ENCODE measurements around the gene AOPEP.

The AOPEP gene

DNA sequence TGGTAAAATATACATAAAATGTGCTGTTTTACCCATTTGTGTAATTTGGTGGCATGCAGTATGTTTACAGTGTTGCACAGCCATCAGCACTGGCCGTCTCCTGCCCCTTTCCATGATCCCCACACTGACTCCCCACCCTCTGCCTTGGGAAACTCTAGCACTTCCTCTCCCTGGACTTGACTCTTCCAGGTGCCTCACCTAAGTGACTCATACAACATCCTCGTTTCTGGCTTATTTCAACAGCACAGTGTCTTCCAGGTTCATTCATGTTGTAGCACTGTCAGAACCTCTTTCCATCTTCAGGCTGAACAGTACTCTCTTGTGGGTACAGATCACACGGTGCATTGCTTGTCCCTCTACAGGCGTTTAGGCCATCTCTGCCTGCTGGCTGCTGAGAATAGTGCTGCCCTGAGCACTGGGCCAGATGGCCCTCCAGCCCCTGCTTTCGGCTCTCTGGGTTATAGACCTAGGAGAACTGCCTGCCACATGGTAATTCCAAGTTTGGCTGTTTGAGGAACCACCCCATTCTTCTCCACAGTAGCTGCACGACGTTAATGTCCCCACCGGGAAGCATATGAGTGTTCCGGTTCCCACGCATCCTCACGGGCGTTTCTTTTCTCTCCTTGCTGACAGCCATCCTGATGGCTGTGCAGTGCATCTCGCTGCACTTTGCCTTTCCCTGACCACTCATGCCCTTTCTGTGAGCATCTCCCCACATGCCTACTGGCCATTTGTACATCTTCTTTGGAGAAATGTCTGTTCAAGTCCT is 379.2 kb downstream of the AOPEP start:
- DNase-seq, result no peak

GRCh38 chr9:95107001-95107749 is 380.7 kb downstream of the AOPEP start:
- DNase-seq, result no peak

DNA sequence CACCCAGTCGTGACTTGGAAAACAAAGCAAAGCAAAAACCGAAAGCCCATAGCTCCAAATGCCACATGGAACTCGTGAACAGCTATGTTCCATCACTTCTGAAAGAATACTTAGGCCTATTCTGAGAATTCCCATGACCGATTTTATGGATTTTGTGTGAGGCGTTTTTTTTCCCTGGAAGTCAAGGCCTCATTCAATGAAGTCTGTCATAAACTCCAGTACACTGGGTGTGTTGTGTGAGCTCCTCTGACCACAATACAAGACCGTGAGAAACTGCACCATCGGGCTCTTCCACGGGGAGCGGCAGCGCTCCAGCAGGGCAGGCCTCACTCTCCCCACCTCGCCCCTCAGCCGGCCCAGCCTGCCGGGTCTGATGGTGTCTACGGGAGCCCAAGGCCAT is 381.5 kb downstream of the AOPEP start:
- DNase-seq, result no peak

DNA sequence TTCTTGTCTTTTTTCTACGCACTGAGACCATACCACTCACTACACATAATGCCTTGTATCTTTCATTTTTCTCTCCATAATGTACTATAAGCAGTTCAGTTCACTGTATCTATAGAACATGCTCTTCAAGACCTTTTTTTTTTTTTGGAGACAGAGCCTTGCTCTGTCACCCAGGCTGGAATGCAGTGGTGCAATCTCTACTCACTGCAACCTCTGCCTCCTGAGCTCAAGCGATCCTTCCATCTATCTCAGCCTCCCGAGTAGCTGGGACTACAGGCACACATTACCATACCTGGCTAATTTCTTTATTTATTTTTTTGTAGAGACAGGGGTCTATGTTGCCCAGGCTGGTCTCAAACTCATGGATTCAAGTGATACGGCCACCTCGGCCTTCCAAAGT is 382.3 kb downstream of the AOPEP start:
- DNase-seq, result no peak

DNA sequence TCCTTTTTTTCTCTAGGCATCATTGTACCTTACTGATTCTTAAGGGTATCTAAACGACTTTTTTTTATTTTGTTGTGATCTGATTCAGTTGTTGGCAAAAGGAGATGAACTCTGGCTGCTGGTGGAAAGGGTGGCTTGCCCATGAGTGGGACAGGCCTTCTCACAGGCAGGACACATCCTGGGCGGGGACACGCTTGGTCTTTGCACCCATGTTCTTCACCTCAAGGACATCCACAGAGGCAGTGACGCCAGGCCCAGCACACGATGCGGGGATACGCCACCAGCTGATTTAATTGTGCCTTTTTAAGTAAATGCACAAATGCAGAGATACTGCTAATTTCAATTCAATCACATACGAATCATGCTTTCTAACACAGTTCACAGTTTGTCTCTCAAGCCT is 383.0 kb downstream of the AOPEP start:
- no peak for DNase-seq

- DNase-seq, result no peak
Observed at GRCh38 chr9:95110921-95111525, 384.5 kb downstream of the AOPEP start.

GRCh38 chr9:95111716-95112115 is 385.2 kb downstream of the AOPEP start:
- no peak for DNase-seq

GRCh38 chr9:95112436-95113280 is 386.2 kb downstream of the AOPEP start:
- DNase-seq, result no peak

DNA sequence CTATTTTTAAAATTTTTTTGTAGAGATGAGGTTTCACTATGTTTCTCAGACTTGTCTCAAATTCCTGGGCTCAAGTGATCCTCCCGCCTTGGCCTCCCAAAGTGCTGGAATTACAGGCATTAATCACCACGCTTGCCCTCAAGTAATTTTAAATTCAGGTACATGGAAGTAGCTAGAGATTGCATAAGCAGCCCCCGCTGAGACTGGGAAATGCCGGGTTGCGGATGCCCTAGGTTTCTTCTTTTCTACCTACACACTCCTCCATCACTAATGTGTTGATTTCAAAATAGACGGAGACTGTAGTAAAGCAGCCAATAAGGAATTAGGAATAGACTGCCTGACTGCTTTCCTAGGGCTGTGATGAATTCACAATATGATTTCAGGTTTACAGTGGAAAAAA is 388.6 kb downstream of the AOPEP start:
- DNase-seq, result no peak

DNA sequence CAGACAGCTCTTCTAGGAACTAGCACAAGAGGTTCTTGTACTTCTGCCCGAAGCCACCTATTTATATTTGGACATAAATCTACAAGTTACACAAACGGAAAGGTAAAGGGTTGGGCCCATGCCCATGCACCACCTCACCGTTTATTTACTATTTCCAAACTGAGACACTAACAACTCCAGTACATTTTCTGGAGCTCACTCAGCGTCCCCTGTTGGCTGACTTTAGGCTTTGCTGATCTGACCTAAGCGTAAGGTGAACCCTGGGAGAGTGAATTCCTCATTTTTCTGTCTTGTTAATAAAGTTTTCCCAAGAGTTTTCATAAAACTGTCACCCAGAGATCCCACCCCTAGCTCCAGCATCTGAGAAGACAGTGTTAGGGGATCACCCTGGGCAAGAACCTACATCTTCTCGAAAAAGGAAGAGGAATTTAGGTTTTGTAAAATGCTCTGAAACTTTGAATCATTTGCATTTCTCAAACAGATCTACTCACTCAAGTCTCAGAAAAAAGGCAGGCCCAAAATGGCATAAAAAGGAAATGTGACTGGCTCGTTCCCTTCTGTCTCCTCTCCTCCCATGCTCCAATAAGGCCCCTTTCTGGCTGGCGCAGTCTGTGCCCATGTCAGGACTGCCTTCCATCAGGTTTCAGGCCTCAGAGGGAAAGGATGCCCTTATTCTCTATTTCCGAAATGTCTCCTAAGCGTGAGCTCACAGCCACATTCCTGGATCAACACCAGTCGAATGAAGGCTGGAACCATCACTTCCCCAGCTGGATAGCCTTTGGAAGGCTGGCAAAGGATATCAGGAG is 389.7 kb downstream of the AOPEP start:
- DNase-seq, result no peak

DNA sequence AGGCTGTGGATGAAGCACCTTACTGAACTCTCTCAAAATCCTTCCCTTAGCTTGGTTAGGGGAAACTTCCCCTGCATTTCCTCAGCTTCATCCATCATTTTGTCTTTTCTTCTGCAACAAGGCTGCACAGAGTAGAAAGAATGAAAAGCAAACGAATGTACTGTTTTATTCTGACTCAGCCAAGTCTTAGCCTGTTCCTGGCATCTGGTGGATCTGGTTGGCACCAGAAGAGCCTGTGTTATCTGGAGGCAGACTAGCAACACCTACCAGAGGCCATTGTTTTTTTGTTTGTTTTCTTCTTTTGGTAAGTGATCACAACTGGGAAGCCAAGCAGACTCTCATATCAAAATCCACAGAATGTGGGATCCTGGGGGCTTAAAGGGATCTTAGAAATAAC is 390.3 kb downstream of the AOPEP start:
- no peak for DNase-seq

- DNase-seq, result no peak
Observed at GRCh38 chr9:95118596-95118995, 392.1 kb downstream of the AOPEP start.

GRCh38 chr9:95120781-95121370 is 394.4 kb downstream of the AOPEP start:
- DNase-seq, result no peak

DNA sequence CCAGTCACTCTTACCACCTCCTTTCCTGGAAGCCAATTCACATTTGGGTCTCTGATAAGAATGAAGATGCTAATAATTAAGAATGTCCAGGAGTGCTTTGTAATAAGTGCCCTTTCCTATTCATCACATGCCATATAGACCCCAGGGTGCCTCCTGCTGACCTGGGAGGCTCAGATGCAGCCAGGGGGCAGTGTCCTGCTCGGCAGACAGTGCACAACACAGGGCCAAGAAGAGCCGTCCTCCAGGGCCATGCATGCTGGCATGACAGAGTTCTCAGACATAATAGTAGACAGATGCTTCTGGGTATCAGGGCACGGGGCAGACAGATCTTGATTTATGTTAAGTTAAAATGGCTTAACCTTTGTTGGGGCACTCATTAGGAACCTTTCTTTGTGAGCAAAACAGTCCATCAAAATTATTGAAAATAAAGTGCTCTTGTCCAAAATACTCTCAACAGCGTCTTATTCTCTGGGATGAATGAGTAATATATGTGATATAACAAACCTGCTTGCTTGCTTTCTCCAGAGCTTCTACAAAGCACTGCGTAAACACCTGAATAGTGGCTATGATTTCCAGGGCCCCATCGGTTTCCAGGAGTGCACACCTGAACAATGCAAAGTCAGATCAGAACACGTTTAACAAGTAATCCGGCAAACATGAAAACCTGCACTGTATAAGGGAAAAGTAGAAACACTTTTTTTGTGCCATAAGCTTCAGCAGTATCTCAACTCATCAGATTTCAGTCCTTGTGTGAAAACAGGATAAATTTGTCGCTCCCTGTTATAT is 398.3 kb downstream of the AOPEP start:
- no peak for DNase-seq

GRCh38 chr9:95125652-95126051 is 399.2 kb downstream of the AOPEP start:
- no peak for DNase-seq

DNA sequence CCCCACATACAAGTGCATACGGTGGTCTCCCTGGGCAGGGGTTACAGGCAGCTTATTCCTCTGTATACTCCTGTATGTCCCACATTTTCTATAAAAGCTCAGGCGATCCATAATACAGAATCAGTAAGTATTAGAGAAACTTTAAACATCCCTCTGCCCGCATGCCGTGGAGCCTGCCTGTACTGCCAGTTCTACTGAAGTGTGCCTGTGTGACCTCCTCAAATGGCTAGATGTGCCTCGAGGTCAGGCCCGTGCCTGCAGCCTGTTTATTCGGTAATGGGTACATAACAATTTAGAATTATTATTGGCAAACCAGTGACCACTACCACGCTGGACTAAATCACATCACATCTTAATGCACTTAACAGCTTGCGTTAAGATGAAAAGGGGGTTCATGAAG is 400.2 kb downstream of the AOPEP start:
- DNase-seq, result no peak

GRCh38 chr9:95127249-95128176 is 401.0 kb downstream of the AOPEP start:
- DNase-seq, result no peak

GRCh38 chr9:95128177-95128524 is 401.7 kb downstream of the AOPEP start:
- DNase-seq, result no peak

GRCh38 chr9:95129476-95130291 is 403.2 kb downstream of the AOPEP start:
- DNase-seq, result no peak

Measured in GDM1 (cell line).